Urinary bladder (tissue), 4 donors: ENCODE measurements around the gene CD248. TPM values are rescaled to one million over a fixed set of nuclear protein-coding genes. Genes with fewer than 3 reads are reported as not detected.
A peak's percentile ranks its signal among the peaks of the same experiment; 100 is the strongest.

Experiments
- DNase-seq: peaks from one replicate; pipeline ENCODE4 v3.0.0-alpha.2; 2015; ENCODE audit errors: extremely low spot score
- H3K27ac ChIP-seq: one replicate; pipeline ENCODE4 v1.5.1; 2013; ENCODE audit warnings: low read depth, mild to moderate bottlenecking, moderate library complexity
- H3K36me3 ChIP-seq: one replicate; pipeline ENCODE4 v1.6.1; 2013; ENCODE audit warnings: mild to moderate bottlenecking, moderate library complexity; ENCODE audit not compliant: insufficient read depth
- H3K4me1 ChIP-seq: one replicate; pipeline ENCODE4 v1.6.1; 2013; ENCODE audit warnings: mild to moderate bottlenecking, moderate library complexity; ENCODE audit not compliant: insufficient read depth
- H3K4me3 ChIP-seq: one replicate; pipeline ENCODE4 v1.5.1; 2013; ENCODE audit warnings: low read depth, low read length
- WGBS: extraction: QIAGEN DNeasy Blood & Tissue Kit; methylation state at CpG from one replicate; pipeline ENCODE4 v1.1.7; 2013; 5-methylcytosine and 5-hydroxymethylcytosine counted together
- polyA plus RNA-seq: library from polyadenylated mRNA; stranded (reverse); fragments of 200-250 nt; gene quantifications from one replicate; pipeline ENCODE4 v1.2.3, GENCODE V29; 2013
- total RNA-seq: library from RNA; depleted of rRNA; stranded (reverse); fragments of >200 nt; gene quantifications from one replicate; pipeline ENCODE4 v1.2.3, GENCODE V29; 2014
- donor health status: healthy with polysubstance abuse.
- donor health status: healthy.

The CD248 gene
- total and polyA plus RNA-seq, 2 donors = 28.7 to 66.5 TPM

- peak overlapping the region; percentile 59 for H3K4me3 ChIP-seq
- H3K4me1 ChIP-seq = no peaks in the 10 kb centered on the region
- DNase-seq = no peak
- 33% methylated on average over 20 of the region's 20 CpGs for WGBS
- peaks cover 1% of the 10 kb centered on the region for H3K36me3 ChIP-seq
- H3K27ac ChIP-seq = no peak overlapping the region
Measured at GRCh38 chr11:66287889-66288670, 28.8 kb downstream of the CD248 start.

- 70% methylated on average over 10 of the region's 10 CpGs for WGBS
- peaks cover 1% of the 10 kb centered on the region for H3K36me3 ChIP-seq
- DNase-seq = no peak
- H3K27ac ChIP-seq = no peak overlapping the region
- H3K4me3 ChIP-seq = no peak overlapping the region
- H3K4me1 ChIP-seq = no peaks in the 10 kb centered on the region
Measured at GRCh38 chr11:66287211-66287888, 29.5 kb downstream of the CD248 start.

DNA sequence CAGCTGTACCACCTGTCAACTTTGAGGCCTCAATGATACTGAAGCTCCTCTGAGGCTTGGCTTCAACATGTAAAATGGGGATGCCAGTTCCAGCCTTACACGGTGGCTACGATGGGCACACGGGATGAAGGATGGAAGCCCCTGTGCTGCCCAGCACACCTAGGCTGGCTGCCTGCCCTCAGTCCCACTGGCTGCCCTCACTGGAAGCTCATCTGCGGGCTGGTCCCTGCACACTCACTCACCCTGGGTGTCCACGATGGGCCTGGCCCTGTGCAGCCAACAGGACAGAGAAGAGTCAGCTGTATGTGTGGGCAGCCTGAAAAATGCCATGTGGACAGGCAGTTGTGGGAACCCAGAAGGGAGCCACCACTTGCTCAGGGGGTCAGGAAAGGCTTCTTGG is 30.1 kb downstream of the CD248 start:
- 84% methylated on average over 5 of the region's 5 CpGs for WGBS
- no peak for DNase-seq
- Histone ChIP-seq H3K27ac (no peak overlapping the region), H3K4me3 (no peak overlapping the region), H3K36me3 (peaks cover 1% of the 10 kb centered on the region), H3K4me1 (no peaks in the 10 kb centered on the region)

GRCh38 chr11:66285250-66285947 is 31.4 kb downstream of the CD248 start:
- H3K36me3 ChIP-seq = peaks cover 1% of the 10 kb centered on the region
- no peak for DNase-seq
- H3K27ac ChIP-seq = no peak overlapping the region
- H3K4me1 ChIP-seq = no peaks in the 10 kb centered on the region
- no peak overlapping the region for H3K4me3 ChIP-seq
- 87% methylated on average over 13 of the region's 13 CpGs for WGBS

DNA sequence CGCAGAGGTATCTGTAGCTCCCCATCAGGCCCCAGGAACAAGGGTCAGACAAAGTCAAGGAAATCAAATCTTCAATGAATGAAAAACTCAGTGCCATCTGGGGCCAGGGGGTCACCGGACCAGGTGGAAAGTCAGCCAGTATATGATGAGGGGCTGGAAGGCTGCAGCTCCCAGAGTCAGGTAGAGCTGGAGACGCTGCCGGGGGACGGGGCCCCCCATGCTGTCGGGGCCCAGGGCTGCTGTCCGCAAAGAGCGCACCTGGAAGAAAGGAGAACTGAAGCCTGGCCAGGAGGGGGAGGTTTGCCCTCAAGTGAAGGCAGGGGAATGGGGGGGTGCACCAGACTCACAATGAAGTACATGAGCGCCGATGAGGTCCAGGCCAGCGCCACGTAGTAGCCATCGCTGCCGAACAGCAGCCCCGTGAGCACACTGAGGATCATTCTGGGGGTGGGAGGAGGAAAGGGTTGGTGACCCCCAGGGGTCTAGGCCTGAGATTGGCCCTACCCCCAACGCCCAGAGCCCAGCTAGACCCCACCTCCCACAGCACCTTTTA is 32.2 kb downstream of the CD248 start:
- H3K36me3 ChIP-seq = peaks cover 1% of the 10 kb centered on the region
- H3K4me1 ChIP-seq = no peaks in the 10 kb centered on the region
- WGBS = 92% methylated on average over 16 of the region's 16 CpGs
- no peak overlapping the region for H3K4me3 ChIP-seq
- no peak for DNase-seq
- H3K27ac ChIP-seq = no peak overlapping the region

GRCh38 chr11:66283461-66284105 is 33.3 kb downstream of the CD248 start:
- Histone ChIP-seq H3K4me3 (no peak overlapping the region), H3K4me1 (no peaks in the 10 kb centered on the region), H3K36me3 (peaks cover 1% of the 10 kb centered on the region), H3K27ac (no peak overlapping the region)
- 75% methylated on average over 14 of the region's 14 CpGs for WGBS
- DNase-seq = no peak

- peak; percentile 80 for DNase-seq
- H3K27ac ChIP-seq = no peak overlapping the region
- H3K4me1 ChIP-seq = no peaks in the 10 kb centered on the region
- no peak overlapping the region for H3K4me3 ChIP-seq
- peaks cover 1% of the 10 kb centered on the region for H3K36me3 ChIP-seq
- 15% methylated on average over 35 of the region's 35 CpGs for WGBS
Measured at GRCh38 chr11:66282468-66283455, 34.1 kb downstream of the CD248 start.

GRCh38 chr11:66281776-66282467 is 34.9 kb downstream of the CD248 start:
- H3K4me3 ChIP-seq = no peak overlapping the region
- DNase-seq = no peak
- peaks cover 1% of the 10 kb centered on the region for H3K36me3 ChIP-seq
- no peaks in the 10 kb centered on the region for H3K4me1 ChIP-seq
- 28% methylated on average over 20 of the region's 20 CpGs for WGBS
- H3K27ac ChIP-seq = no peak overlapping the region

DNA sequence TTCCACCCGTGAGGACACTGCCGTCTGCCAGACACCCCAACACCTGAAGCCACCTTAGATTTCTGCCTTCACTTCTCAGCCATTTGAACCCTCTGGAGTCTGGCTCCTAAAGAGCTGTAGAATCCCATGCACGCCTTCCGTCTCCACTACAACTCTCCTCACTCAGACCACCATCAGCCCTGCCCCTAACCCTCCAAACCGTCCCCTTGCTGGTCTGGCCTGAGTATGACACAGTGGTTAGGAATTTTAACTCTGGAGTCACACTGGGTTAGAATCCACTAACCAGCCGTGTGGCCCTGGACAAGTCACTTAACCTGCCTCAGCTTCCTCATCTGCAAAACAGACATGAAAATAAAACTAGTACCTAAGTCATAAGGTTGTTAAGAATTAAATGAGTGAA is 35.8 kb downstream of the CD248 start:
- Histone ChIP-seq H3K4me1 (no peaks in the 10 kb centered on the region), H3K36me3 (peaks cover 5% of the 10 kb centered on the region), H3K27ac (no peak overlapping the region), H3K4me3 (no peak overlapping the region)
- DNase-seq = no peak
- 77% methylated on average over 6 of the region's 6 CpGs for WGBS

DNA sequence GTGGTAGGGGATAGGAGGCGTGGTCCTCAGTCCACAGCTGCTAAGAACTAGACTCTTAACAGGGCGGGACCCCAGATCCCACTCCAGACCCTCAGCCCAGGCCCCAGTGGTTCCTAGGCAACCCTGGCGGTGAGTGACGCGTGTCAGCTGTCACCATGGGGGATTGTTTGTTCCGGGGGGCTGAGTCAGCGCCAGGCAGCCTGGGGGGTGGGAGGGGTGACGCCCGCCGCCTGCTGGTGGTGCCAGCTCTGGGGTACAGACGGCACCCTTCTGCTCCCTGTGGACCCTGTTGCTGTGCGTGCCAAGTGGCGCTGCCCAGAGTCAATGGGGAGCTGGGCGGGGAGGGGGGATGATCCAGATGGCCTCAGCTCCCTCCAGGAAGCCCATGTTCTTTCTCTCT is 36.4 kb downstream of the CD248 start:
- H3K4me1 ChIP-seq = no peaks in the 10 kb centered on the region
- H3K4me3 ChIP-seq = no peak overlapping the region
- no peak for DNase-seq
- peaks cover 7% of the 10 kb centered on the region for H3K36me3 ChIP-seq
- WGBS = 76% methylated on average over 14 of the region's 14 CpGs
- H3K27ac ChIP-seq = no peak overlapping the region

GRCh38 chr11:66279092-66279734 is 37.6 kb downstream of the CD248 start:
- Histone ChIP-seq H3K27ac (no peak overlapping the region), H3K4me3 (no peak overlapping the region), H3K36me3 (peaks cover 6% of the 10 kb centered on the region), H3K4me1 (no peaks in the 10 kb centered on the region)
- 64% methylated on average over 15 of the region's 15 CpGs for WGBS
- no peak for DNase-seq
